H9 (cell line): ENCODE measurements around the gene TPP2. TPM values are rescaled to one million over a fixed set of nuclear protein-coding genes. Genes with fewer than 3 reads are reported as not detected.

Source experiments
- DNase-seq: peaks from one replicate; pipeline ENCODE4 v3.0.0-alpha.2; 2017
- H2AFZ ChIP-seq: one replicate; pipeline ENCODE4 v1.6.1; 2013; ENCODE audit warnings: mild to moderate bottlenecking, low read length, control low read depth, moderate library complexity
- H2AK5ac ChIP-seq: 2 replicates; pipeline ENCODE4 v1.6.1; 2013; ENCODE audit warnings: low read length, control low read depth, mixed read lengths; ENCODE audit not compliant: insufficient read length
- H2BK120ac ChIP-seq: one replicate; pipeline ENCODE4 v1.6.1; 2013; ENCODE audit warnings: low read depth, mild to moderate bottlenecking, low read length, control low read depth, inconsistent platforms; ENCODE audit not compliant: poor library complexity, severe bottlenecking
- H2BK12ac ChIP-seq: 2 replicates; pipeline ENCODE4 v1.6.1; 2013; ENCODE audit warnings: low read length, control low read depth, mixed read lengths, low read depth; ENCODE audit not compliant: insufficient read length
- H2BK15ac ChIP-seq: 2 replicates; pipeline ENCODE4 v1.6.1; 2013; ENCODE audit warnings: low read depth, low read length, control low read depth
- H2BK20ac ChIP-seq: one replicate; pipeline ENCODE4 v1.6.1; 2013; ENCODE audit warnings: low read depth, mild to moderate bottlenecking, low read length, control low read depth, inconsistent platforms; ENCODE audit not compliant: poor library complexity, severe bottlenecking
- H2BK5ac ChIP-seq: 2 replicates; pipeline ENCODE4 v1.6.1; 2013; ENCODE audit warnings: low read length, control low read depth, mixed read lengths; ENCODE audit not compliant: insufficient read length
- H3K14ac ChIP-seq: 2 replicates; pipeline ENCODE4 v1.6.1; 2013; ENCODE audit warnings: low read length, control low read depth; ENCODE audit not compliant: insufficient read depth
- H3K18ac ChIP-seq: 2 replicates; pipeline ENCODE4 v1.6.1; 2013; ENCODE audit warnings: low read depth, mild to moderate bottlenecking, mixed read lengths, low read length, control low read depth; ENCODE audit not compliant: insufficient read length
- H3K23ac ChIP-seq: 2 replicates; pipeline ENCODE4 v1.6.1; 2013; ENCODE audit warnings: low read length, control low read depth, mixed read lengths, low read depth; ENCODE audit not compliant: insufficient read length
- H3K23me2 ChIP-seq: 2 replicates; pipeline ENCODE4 v1.6.1; 2013; ENCODE audit warnings: low read depth, mild to moderate bottlenecking, mixed read lengths, low read length, control low read depth; ENCODE audit not compliant: insufficient read length, poor library complexity, severe bottlenecking
- H3K27ac ChIP-seq: 2 replicates; pipeline ENCODE4 v1.5.1; 2013; ENCODE audit warnings: low read length, control low read depth, mixed read lengths, low read depth; ENCODE audit not compliant: insufficient read length
- H3K27me3 ChIP-seq: 2 replicates; pipeline ENCODE4 v1.6.1; 2013; ENCODE audit warnings: low read length, control low read depth, inconsistent platforms; ENCODE audit not compliant: insufficient read depth
- H3K4ac ChIP-seq: 2 replicates; pipeline ENCODE4 v1.6.1; 2013; ENCODE audit warnings: low read depth, mild to moderate bottlenecking, control low read depth, inconsistent platforms, low read length, moderate library complexity
- H3K4me1 ChIP-seq: 2 replicates; pipeline ENCODE4 v1.6.1; 2013; ENCODE audit warnings: low read length, control low read depth, inconsistent platforms; ENCODE audit not compliant: insufficient read depth
- H3K4me2 ChIP-seq: 2 replicates; pipeline ENCODE4 v1.6.1; 2013; ENCODE audit warnings: low read length, control low read depth, mixed read lengths; ENCODE audit not compliant: insufficient read length, insufficient read depth
- H3K56ac ChIP-seq: 2 replicates; pipeline ENCODE4 v1.6.1; 2013; ENCODE audit warnings: low read depth, mild to moderate bottlenecking, mixed read lengths, low read length, control low read depth; ENCODE audit not compliant: insufficient read length
- H3K79me1 ChIP-seq: 2 replicates; pipeline ENCODE4 v1.6.1; 2013; ENCODE audit warnings: low read depth, mild to moderate bottlenecking, moderate library complexity, low read length, control low read depth, inconsistent platforms; ENCODE audit not compliant: insufficient read depth, poor library complexity, severe bottlenecking
- H3K79me2 ChIP-seq: 2 replicates; pipeline ENCODE4 v1.6.1; 2013; ENCODE audit warnings: low read length, control low read depth, inconsistent platforms; ENCODE audit not compliant: insufficient read depth
- H3K9ac ChIP-seq: 2 replicates; pipeline ENCODE4 v1.6.1; 2013; ENCODE audit warnings: low read length, control low read depth, mixed read lengths; ENCODE audit not compliant: insufficient read length; ENCODE audit errors: extremely low read depth
- H3K9me3 ChIP-seq: one replicate; pipeline ENCODE4 v1.6.1; 2013; ENCODE audit warnings: low read depth, low read length, inconsistent platforms; ENCODE audit not compliant: control insufficient read depth
- H3T11ph ChIP-seq: one replicate; pipeline ENCODE4 v1.6.1; 2013; ENCODE audit warnings: mild to moderate bottlenecking, low read length, control low read depth, inconsistent platforms
- H4K20me1 ChIP-seq: one replicate; pipeline ENCODE4 v1.6.1; 2013; ENCODE audit not compliant: control insufficient read depth, insufficient read length, insufficient read depth
- H4K5ac ChIP-seq: 2 replicates; pipeline ENCODE4 v1.6.1; 2013; ENCODE audit warnings: low read depth, mild to moderate bottlenecking, mixed read lengths, low read length, control low read depth; ENCODE audit not compliant: insufficient read length
- H4K8ac ChIP-seq: replicated peaks from 2 replicates; pipeline ENCODE4 v1.6.1; 2013; ENCODE audit warnings: low read length, control low read depth, mixed read lengths, low read depth; ENCODE audit not compliant: insufficient read length
- H4K91ac ChIP-seq: 2 replicates; pipeline ENCODE4 v1.6.1; 2013; ENCODE audit warnings: low read depth, mild to moderate bottlenecking, moderate library complexity, mixed read lengths, low read length, control low read depth; ENCODE audit not compliant: insufficient read length
- H3K27ac Mint-ChIP-seq, 3 experiments: 2 replicates in 2 of 3; 3 replicates in 1 of 3; pipeline ENCODE4 v1.8.0; 2020 to 2021; ENCODE audit warnings: mixed read lengths in 3 of 3, mild to moderate bottlenecking in 1 of 3, moderate library complexity in 1 of 3
- H3K27me3 Mint-ChIP-seq: 2 replicates; pipeline ENCODE4 v1.8.0; 2021; ENCODE audit warnings: low read depth, mild to moderate bottlenecking, moderate library complexity, mixed read lengths
- H3K36me3 Mint-ChIP-seq, 3 experiments: 2 replicates in 2 of 3; 3 replicates in 1 of 3; pipeline ENCODE4 v1.8.0; 2020 to 2021; ENCODE audit warnings: low read depth in 3 of 3, mixed read lengths in 3 of 3; ENCODE audit not compliant: insufficient read depth in 1 of 3
- H3K4me1 Mint-ChIP-seq, 2 experiments: 2 replicates each; pipeline ENCODE4 v1.8.0; 2020; ENCODE audit warnings: mixed read lengths in 2 of 2
- H3K4me3 Mint-ChIP-seq, 2 experiments: 2 replicates in 1 of 2; 3 replicates in 1 of 2; pipeline ENCODE4 v1.8.0; 2020 to 2021; ENCODE audit warnings: mild to moderate bottlenecking in 2 of 2, mixed read lengths in 2 of 2, moderate library complexity in 1 of 2
- H3K9me3 Mint-ChIP-seq, 2 experiments: 2 replicates in 1 of 2; 3 replicates in 1 of 2; pipeline ENCODE4 v1.8.0; 2020; ENCODE audit warnings: mild to moderate bottlenecking in 2 of 2, mixed read lengths in 2 of 2, moderate library complexity in 1 of 2
- CTCF ChIP-seq: fragments of 200-600 bp; sonication (generic); conservative IDR thresholded peaks from 3 replicates; pipeline ENCODE4 v1.8.0; 2021; ENCODE audit warnings: antibody characterized with exemption, mild to moderate bottlenecking
- WGBS: extraction: QIAGEN DNeasy Blood & Tissue Kit; methylation state at CpG from one replicate; pipeline ENCODE4 v1.1.7; 2013; ENCODE audit warnings: missing lambda C conversion rate, low lambda C conversion rate, mixed read lengths; ENCODE audit not compliant: insufficient read length; ENCODE audit errors: extremely low coverage; 5-methylcytosine and 5-hydroxymethylcytosine counted together
- total RNA-seq: library from RNA; stranded (reverse); gene quantifications from 2 replicates; pipeline ENCODE4 v1.2.1, GENCODE V29; 2021

Gene TPP2
- total RNA-seq, 1 experiment from 2014 or later: 63.5 TPM

- Histone ChIP-seq H2AFZ (no peak overlapping the region), H3K56ac (no peak overlapping the region), H3K79me1 (no peaks in the 10 kb centered on the region), H3T11ph (no peak overlapping the region), H3K9me3 (no peaks in the 10 kb centered on the region), H3K23me2 (no peaks in the 10 kb centered on the region), H2BK15ac (no peak overlapping the region), H4K8ac (no peak overlapping the region), H2BK120ac (no peak overlapping the region), H3K23ac (no peak overlapping the region), H3K79me2 (no peaks in the 10 kb centered on the region), H4K20me1 (no peaks in the 10 kb centered on the region), H3K27ac (no peak overlapping the region), H2BK12ac (no peak overlapping the region), H3K4ac (no peak overlapping the region), H2BK20ac (no peak overlapping the region), H3K27me3 (no peaks in the 10 kb centered on the region), H3K9ac (no peak overlapping the region), H2AK5ac (no peak overlapping the region), H2BK5ac (no peak overlapping the region), H3K18ac (no peak overlapping the region), H3K4me1 (no peaks in the 10 kb centered on the region), H4K91ac (no peak overlapping the region), H4K5ac (no peak overlapping the region), H3K14ac (no peak overlapping the region), H3K4me2 (no peak overlapping the region)
- no CpG with 5 or more reads among the region's 6 CpGs for WGBS
- DNase-seq: no peak
- H3K36me3 Mint-ChIP-seq: no peaks in the 10 kb centered on the region
- H3K27me3 Mint-ChIP-seq: no peaks in the 10 kb centered on the region; the same call in 1 of the 2 replicates
- no peak for TF ChIP-seq CTCF
- no peak overlapping the region for H3K27ac Mint-ChIP-seq
- no peaks in the 10 kb centered on the region for H3K9me3 Mint-ChIP-seq
- no peak overlapping the region for H3K4me3 Mint-ChIP-seq
- peaks cover 0 to 5% of the 10 kb centered on the region in 2 experiments; a peak in 1 of 4 replicates for H3K4me1 Mint-ChIP-seq
These were observed 24.5 kb upstream of the TPP2 start for GRCh38 chr13:102572323-102572722.
